Mammary epithelial cell (primary cell): ENCODE measurements around the gene NTM.

Experiments used
- EZH2 ChIP-seq: IDR thresholded peaks from 2 replicates; pipeline ENCODE4 v1.6.1; 2012; ENCODE audit warnings: low read length, inconsistent platforms, borderline replicate concordance
- TF ChIP-seq, protein P1 (sequence below), 2 donors: IDR thresholded peaks in 1 of 2; conservative IDR thresholded peaks in 1 of 2; 2 replicates each; pipeline ENCODE4 v1.5.1; 2011 to 2012; ENCODE audit warnings: inconsistent platforms in 2 of 2, low read length in 2 of 2, mild to moderate bottlenecking in 2 of 2, control low read depth in 1 of 2, low read depth in 1 of 2; ENCODE audit not compliant: insufficient read depth in 1 of 2; ENCODE audit errors: extremely low read depth in 1 of 2

DNA sequence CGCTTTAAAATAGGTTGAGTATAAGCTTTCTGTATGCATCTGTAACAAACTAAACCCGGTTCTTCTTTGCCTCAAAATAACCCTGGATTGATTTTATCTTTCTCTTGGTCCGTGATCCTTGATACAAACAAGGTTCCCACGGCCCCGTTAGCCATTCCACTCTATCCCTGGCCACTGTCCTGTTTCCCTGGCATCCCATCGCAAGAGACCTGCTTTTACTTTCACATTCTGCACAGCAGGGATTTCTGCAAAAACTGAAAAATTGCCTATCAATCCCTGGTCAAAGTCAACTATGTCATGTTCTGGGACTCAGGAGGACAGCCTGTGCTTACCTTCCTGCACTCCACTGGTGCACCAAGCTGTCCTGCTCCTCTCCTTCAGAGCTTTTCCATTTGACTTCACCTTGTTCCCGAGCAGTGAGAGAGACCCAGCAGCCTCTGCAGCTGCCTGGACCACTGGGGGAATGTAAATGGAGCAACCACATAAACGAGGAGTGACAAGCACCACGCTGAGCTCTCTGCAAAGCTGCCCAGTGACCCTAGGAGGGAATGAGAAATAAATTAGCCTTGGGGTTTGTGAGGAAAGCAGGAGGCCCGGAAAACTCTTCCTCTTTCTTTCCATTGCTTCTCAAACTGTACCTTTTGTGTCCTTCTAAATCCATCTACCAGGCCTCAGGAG lies 175.9 kb downstream of the NTM start:
- TF ChIP-seq, protein P1, sequence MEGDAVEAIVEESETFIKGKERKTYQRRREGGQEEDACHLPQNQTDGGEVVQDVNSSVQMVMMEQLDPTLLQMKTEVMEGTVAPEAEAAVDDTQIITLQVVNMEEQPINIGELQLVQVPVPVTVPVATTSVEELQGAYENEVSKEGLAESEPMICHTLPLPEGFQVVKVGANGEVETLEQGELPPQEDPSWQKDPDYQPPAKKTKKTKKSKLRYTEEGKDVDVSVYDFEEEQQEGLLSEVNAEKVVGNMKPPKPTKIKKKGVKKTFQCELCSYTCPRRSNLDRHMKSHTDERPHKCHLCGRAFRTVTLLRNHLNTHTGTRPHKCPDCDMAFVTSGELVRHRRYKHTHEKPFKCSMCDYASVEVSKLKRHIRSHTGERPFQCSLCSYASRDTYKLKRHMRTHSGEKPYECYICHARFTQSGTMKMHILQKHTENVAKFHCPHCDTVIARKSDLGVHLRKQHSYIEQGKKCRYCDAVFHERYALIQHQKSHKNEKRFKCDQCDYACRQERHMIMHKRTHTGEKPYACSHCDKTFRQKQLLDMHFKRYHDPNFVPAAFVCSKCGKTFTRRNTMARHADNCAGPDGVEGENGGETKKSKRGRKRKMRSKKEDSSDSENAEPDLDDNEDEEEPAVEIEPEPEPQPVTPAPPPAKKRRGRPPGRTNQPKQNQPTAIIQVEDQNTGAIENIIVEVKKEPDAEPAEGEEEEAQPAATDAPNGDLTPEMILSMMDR (conservative IDR thresholded peaks at IDR 0.05 in 1 of 2, IDR thresholded peaks at IDR 0.05 in 1 of 2; ENCODE audit: extremely low read depth in 1 of 2, insufficient read depth in 1 of 2, low read depth in 1 of 2, low read length in 2 of 2), result no peak
- TF ChIP-seq EZH2, result no peak
